ENCODE results near the gene SLC6A18.

GRCh38 chr5:1291611-1292080 is 66.5 kb downstream of the SLC6A18 start:
- TF ChIP-seq CTCF (IDR thresholded peaks at IDR 0.05; ENCODE audit: low read depth, low read length, poor library complexity, severe bottlenecking) (no peak), EZH2phosphoT487 (IDR thresholded peaks at IDR 0.05; ENCODE audit: borderline replicate concordance, low read length) (no peak)
